Left lung (tissue), 10 donors: ENCODE data around the gene OXCT1. TPM values are rescaled to one million over a fixed set of nuclear protein-coding genes. Genes with fewer than 3 reads are reported as not detected.
A peak's percentile ranks its signal among the peaks of the same experiment; 100 is the strongest.

ENCODE experiments used
- ATAC-seq: fragments of 200-7000 bp; cut with Tn5 transposase; one replicate; pipeline ENCODE4 v1.9.1; 2020; ENCODE audit warnings: moderate library complexity
- DNase-seq, 4 donors: peaks; one replicate each; pipeline ENCODE4 v3.0.0-alpha.2; 2013 to 2020
- H3K27ac ChIP-seq, 2 donors: fragments of 200-600 bp; sonication (generic) in 1 of 2; one replicate each; pipeline versions ENCODE4 v1.5.0 to v1.8.0; 2020 to 2021
- H3K27me3 ChIP-seq, 2 donors: fragments of 200-600 bp; sonication (generic) in 1 of 2; one replicate each; pipeline versions ENCODE4 v1.5.0 to v1.8.0; 2020 to 2021
- H3K36me3 ChIP-seq, 2 donors: fragments of 200-600 bp; sonication (generic) in 1 of 2; one replicate each; pipeline versions ENCODE4 v1.5.0 to v1.8.0; 2020 to 2021
- H3K4me1 ChIP-seq, 2 donors: fragments of 200-600 bp; one replicate each; pipeline ENCODE4 v1.8.0; 2021
- H3K4me3 ChIP-seq, 2 donors: fragments of 200-600 bp; sonication (generic) in 1 of 2; one replicate each; pipeline versions ENCODE4 v1.5.0 to v1.8.0; 2020 to 2021; ENCODE audit warnings: mild to moderate bottlenecking in 1 of 2
- H3K9me3 ChIP-seq, 2 donors: fragments of 200-600 bp; sonication (generic) in 1 of 2; one replicate each; pipeline versions ENCODE4 v1.5.0 to v1.8.0; 2020 to 2021
- intact Hi-C, 2 donors: fragments of 100-400 bp; cut with DNase I; formaldehyde crosslinking; loops; one replicate each; pipeline versions ENCODE4 v1.11.2 to v1.14.2; 2022
- polyA plus RNA-seq, 6 donors: library from polyadenylated mRNA; unstranded; fragments of 120-200 nt; gene quantifications; one replicate each; pipeline ENCODE4 v1.2.1, GENCODE V29; 2013; ENCODE audit not compliant: insufficient read length in 6 of 6
- total RNA-seq, 2 donors: library from RNA; stranded (reverse); fragmentation: NEBNext Ultra II Directional; extraction: Animal tissue kit (Norgen Biotek cat#: 25700); gene quantifications; one replicate each; pipeline ENCODE4 v1.2.1, GENCODE V29; 2021
- TF ChIP-seq, protein P1 (sequence below), 2 donors: fragments of 200-600 bp; sonication (generic) in 1 of 2; IDR thresholded peaks; one replicate each; pipeline versions ENCODE4 v1.5.0 to v1.8.0; 2021; ENCODE audit warnings: antibody characterized with exemption in 2 of 2
- donor health status: DM: no; HTN: yes; CAD: no.
- donor health status: DM: no; HTN: no; CAD: no.

OXCT1 gene
- total and polyA plus RNA-seq, 8 donors = 20.5 to 27.3 (median 23.4) TPM

DNA sequence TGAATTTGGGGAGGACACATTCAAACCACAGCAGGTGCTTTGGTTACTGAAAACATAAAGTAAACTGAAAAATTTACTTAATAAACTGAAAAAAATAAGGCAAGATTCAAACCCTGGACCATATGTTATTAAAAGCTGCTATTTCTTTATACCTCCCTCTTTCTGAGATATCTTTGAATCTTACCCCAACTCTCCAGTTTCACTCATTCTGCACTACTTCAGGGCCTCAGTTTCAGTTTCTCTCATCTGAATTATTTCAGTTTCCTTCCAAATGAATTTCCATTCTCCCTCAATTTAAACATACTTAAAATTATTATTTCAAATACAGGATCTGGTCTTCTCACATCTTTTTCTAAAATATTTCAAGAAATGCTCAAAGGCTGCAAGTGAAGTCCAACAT, 4.9 kb upstream of the OXCT1 start:
- TF ChIP-seq, protein P1, sequence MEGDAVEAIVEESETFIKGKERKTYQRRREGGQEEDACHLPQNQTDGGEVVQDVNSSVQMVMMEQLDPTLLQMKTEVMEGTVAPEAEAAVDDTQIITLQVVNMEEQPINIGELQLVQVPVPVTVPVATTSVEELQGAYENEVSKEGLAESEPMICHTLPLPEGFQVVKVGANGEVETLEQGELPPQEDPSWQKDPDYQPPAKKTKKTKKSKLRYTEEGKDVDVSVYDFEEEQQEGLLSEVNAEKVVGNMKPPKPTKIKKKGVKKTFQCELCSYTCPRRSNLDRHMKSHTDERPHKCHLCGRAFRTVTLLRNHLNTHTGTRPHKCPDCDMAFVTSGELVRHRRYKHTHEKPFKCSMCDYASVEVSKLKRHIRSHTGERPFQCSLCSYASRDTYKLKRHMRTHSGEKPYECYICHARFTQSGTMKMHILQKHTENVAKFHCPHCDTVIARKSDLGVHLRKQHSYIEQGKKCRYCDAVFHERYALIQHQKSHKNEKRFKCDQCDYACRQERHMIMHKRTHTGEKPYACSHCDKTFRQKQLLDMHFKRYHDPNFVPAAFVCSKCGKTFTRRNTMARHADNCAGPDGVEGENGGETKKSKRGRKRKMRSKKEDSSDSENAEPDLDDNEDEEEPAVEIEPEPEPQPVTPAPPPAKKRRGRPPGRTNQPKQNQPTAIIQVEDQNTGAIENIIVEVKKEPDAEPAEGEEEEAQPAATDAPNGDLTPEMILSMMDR (IDR thresholded peaks at IDR 0.05) = no peak
- no peak for ATAC-seq
- intact Hi-C loops = no loop called here
- no peaks in the 10 kb centered on the region for H3K36me3 ChIP-seq
- H3K4me3 ChIP-seq = no peak overlapping the region
- H3K27ac ChIP-seq = no peak overlapping the region
- no peaks in the 10 kb centered on the region for H3K27me3 ChIP-seq
- peaks cover 0 to 7% of the 10 kb centered on the region in 2 donors for H3K4me1 ChIP-seq
- DNase-seq = no peak
- H3K9me3 ChIP-seq = no peaks in the 10 kb centered on the region

DNA sequence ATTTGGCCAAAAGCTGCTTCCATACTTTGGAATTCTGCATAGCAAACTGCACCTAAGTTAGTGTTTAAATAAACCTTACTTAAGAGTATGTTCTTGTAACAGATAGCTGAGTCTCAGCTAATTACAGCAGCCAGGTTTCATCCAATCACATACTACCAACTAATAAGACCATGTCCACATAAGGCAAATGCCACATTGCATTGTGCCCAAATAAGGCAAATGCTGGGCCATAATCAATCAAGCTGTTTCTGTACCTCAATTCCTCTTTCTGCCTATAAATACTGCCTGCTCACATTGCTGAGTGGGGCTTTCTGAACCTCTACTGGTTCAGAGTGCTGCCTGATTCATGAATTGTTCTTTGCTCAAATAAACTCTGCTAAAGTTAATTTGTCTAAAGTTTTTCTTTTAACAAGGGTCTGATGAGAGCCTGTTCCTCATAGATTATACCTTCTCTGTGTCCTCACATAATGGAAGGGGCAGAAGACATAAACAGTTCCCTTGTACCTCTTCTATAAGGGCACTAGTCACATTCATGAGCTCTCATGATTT, 4.4 kb upstream of the OXCT1 start:
- H3K27me3 ChIP-seq = peaks cover 0 to 2% of the 10 kb centered on the region in 2 donors
- H3K4me1 ChIP-seq = peaks cover 0 to 9% of the 10 kb centered on the region in 2 donors
- H3K4me3 ChIP-seq = no peak overlapping the region
- H3K36me3 ChIP-seq = no peaks in the 10 kb centered on the region
- no peaks in the 10 kb centered on the region for H3K9me3 ChIP-seq
- TF ChIP-seq, protein P1 (IDR thresholded peaks at IDR 0.05) = no peak
- no peak overlapping the region for H3K27ac ChIP-seq
- ATAC-seq = no peak
- no peak for DNase-seq
- intact Hi-C loops = no loop called here

DNA sequence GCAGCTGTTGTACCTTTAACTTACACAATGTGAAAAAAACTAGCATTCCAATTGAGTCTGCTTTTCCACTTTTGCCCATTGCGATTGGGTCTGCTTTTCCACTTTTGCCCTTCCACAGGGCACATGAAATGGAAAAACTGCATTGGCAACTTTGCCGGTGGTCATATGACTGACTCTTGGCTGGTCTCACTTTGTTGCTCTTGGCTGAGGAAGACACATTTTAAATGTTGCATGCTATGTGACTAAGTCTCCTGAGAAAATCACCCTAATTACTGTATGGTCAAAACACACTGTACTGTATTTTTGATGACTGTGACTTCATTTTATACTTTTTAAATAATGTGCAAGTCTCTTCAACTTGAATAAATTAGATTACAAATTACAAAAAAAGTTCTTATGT, 1.6 kb upstream of the OXCT1 start:
- H3K36me3 ChIP-seq = no peaks in the 10 kb centered on the region
- DNase-seq = peak in 1 of 4 donors; percentile 23
- H3K27me3 ChIP-seq = peaks cover 0 to 7% of the 10 kb centered on the region in 2 donors
- TF ChIP-seq, protein P1 (IDR thresholded peaks at IDR 0.05) = no peak
- ATAC-seq = no peak
- H3K4me3 ChIP-seq = no peak overlapping the region
- H3K27ac ChIP-seq = no peak overlapping the region
- H3K4me1 ChIP-seq = peaks cover 0 to 18% of the 10 kb centered on the region in 2 donors
- intact Hi-C loops = no loop called here
- H3K9me3 ChIP-seq = no peaks in the 10 kb centered on the region

DNA sequence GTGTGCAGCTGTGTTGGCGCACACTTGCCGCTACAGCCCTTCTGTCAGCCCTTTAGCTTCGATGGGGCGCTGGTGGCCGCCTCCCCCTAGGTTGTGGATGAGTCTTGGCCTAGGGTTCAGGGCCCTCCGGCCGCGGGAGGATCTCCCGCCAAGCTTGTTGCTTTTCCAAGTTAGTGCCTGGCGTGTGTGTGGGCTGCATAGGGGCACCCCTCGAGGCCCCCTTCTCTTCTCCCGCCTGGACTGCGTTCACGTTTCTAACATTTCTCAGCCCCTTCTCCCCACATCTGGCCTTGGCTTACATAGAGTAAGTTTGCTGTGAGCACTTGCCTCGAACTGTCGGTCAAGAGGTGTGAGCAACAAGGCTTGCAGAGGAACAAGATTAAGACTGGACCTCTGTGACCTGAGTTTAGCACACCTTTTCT, 413 bp upstream of the OXCT1 start:
- no peak for ATAC-seq
- TF ChIP-seq, protein P1 (IDR thresholded peaks at IDR 0.05) = no peak

DNA sequence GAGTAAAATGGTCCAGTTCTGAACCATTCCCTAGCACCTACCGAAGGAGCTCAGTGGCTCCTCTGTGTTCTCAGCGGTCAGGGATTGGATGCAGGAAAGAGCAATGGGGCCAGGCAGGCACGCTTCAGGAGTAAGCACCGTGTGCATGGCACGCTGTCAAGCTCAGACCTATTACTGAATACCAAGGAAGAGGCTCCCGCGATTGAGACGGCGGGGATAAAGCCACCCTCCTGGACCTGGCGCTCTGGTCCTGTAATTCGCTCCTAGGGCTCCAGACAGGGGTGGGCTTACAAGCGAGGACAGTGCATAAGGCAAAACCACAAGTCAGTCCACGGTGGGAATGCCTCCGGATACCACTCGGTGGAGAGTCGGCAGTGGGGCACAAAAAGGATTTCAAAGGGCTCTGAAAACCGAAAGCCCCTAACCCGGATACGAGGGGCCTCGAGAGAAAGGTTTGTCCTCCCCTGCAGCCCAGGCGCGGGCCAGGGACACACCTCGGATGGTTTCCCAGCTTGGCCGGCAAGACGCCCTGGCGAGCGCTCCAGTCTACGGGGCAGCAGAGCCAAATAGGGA, 988 bp downstream of the OXCT1 start:
- TF ChIP-seq, protein P1 (IDR thresholded peaks at IDR 0.05) = no peak
- Histone ChIP-seq H3K27ac (peak overlapping the region; percentile 77 to 86), H3K9me3 (no peaks in the 10 kb centered on the region), H3K36me3 (no peaks in the 10 kb centered on the region), H3K27me3 (peaks cover 0 to 7% of the 10 kb centered on the region in 2 donors), H3K4me1 (peaks cover 0 to 18% of the 10 kb centered on the region in 2 donors), H3K4me3 (peak overlapping the region; percentile 70 to 81)
- peak; percentile 13 for ATAC-seq
- peak in 3 of 4 donors; percentile 23 to 87 (median 31) for DNase-seq
- intact Hi-C loops = no loop called here

More for the DNA sequence above, 413 bp upstream of the OXCT1 start:
- H3K27ac ChIP-seq = peak overlapping the region; percentile 77 to 86
- intact Hi-C loops = no loop called here
- H3K27me3 ChIP-seq = peaks cover 0 to 7% of the 10 kb centered on the region in 2 donors
- H3K36me3 ChIP-seq = no peaks in the 10 kb centered on the region
- H3K4me1 ChIP-seq = peaks cover 0 to 18% of the 10 kb centered on the region in 2 donors
- H3K9me3 ChIP-seq = no peaks in the 10 kb centered on the region
- DNase-seq = no peak
- peak overlapping the region; percentile 70 to 81 for H3K4me3 ChIP-seq
